Activated naive CD4-positive, alpha-beta T cell treated with anti-CD3 and anti-CD28 coated beads, Interleukin-2, amount 50 U/mL, for 24 hours (primary cell): ENCODE data around the gene ABCC5.
"Not testable (repeated sequence)": the region's sequence is repeated elsewhere in the genome, so short reads cannot be mapped to it uniquely, and the experiment has no call there.

ENCODE experiments used
- H3K27ac Mint-ChIP-seq: one replicate; pipeline ENCODE4 v1.8.0; 2021; ENCODE audit warnings: mild to moderate bottlenecking, mixed read lengths
- H3K27me3 Mint-ChIP-seq: one replicate; pipeline ENCODE4 v1.8.0; 2021; ENCODE audit warnings: mixed read lengths
- H3K36me3 Mint-ChIP-seq: one replicate; pipeline ENCODE4 v1.8.0; 2021; ENCODE audit warnings: mixed read lengths
- H3K4me1 Mint-ChIP-seq: one replicate; pipeline ENCODE4 v1.8.0; 2021; ENCODE audit warnings: mixed read lengths
- H3K4me3 Mint-ChIP-seq: one replicate; pipeline ENCODE4 v1.8.0; 2021; ENCODE audit warnings: mild to moderate bottlenecking, mixed read lengths
- H3K9me3 Mint-ChIP-seq: one replicate; pipeline ENCODE4 v1.8.0; 2021; ENCODE audit warnings: mixed read lengths

Gene ABCC5

DNA sequence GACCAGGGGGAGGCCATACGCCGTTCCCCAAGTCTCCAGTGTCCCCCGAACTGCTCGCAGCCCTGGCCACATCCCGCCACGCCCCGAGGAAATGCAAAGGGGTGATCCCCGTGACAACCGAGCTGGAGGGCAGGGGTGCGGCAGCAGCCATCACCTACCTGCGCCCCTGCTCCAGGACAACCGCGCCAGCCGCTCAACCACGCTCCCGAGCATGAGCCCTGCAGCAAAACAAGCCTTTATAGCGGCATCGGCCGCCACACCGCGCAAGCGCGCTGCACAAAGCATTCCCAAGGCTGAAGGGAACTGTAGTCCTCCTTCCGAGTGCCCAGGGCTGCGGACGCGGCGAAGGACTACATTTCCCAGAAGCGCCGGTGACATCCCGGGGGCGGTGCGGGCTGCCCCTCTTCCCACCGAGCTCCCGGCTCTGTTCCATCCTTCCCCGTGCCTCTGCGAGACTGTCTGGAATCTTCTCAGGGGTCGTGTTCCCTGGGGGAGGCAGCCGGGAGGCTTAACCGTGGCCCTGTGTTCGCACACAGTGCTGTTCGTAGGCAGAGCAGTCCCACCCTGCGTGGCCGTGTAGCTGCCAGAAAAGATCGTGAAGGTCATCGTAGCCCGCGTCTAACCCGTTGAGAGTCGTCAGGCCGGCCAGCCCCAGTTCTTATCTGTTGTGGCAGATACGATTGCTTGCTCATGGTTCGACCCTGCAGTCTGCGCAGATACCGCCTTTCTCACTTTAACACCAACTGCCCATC, at the start of gene ABCC5:
TSS of gene ABCC5 (minus strand) at position 213 of the 752 bp plus-strand sequence. CDS start 3,492 bp downstream, outside the sequence.
- peaks cover 5% of the 10 kb centered on the region for H3K27me3 Mint-ChIP-seq
- peaks cover 31% of the 10 kb centered on the region for H3K4me1 Mint-ChIP-seq
- no peaks in the 10 kb centered on the region for H3K9me3 Mint-ChIP-seq
- peak within 1 kb of the TSS; percentile 82 for H3K27ac Mint-ChIP-seq
- H3K36me3 Mint-ChIP-seq = peaks cover 4% of the 10 kb centered on the region
- peak within 1 kb of the TSS; percentile 99 for H3K4me3 Mint-ChIP-seq

- no peaks in the 10 kb centered on the region for H3K4me1 Mint-ChIP-seq
These were observed 48.5 kb upstream of the ABCC5 start for GRCh38 chr3:184066211-184066610.

GRCh38 chr3:184062637-184063036, 45.0 kb upstream of the ABCC5 start:
- Mint-ChIP-seq H3K4me3 (no peak overlapping the region), H3K36me3 (no peaks in the 10 kb centered on the region), H3K27me3 (no peaks in the 10 kb centered on the region), H3K9me3 (no peaks in the 10 kb centered on the region), H3K27ac (no peak overlapping the region), H3K4me1 (no peaks in the 10 kb centered on the region)

More at GRCh38 chr3:184066211-184066610, 48.5 kb upstream of the ABCC5 start:
- peaks cover 2% of the 10 kb centered on the region for H3K36me3 Mint-ChIP-seq
- no peak overlapping the region for H3K27ac Mint-ChIP-seq
- no peak overlapping the region for H3K4me3 Mint-ChIP-seq
- peaks cover 4% of the 10 kb centered on the region for H3K27me3 Mint-ChIP-seq
- peaks cover 7% of the 10 kb centered on the region for H3K9me3 Mint-ChIP-seq

GRCh38 chr3:184059424-184059823, 41.7 kb upstream of the ABCC5 start:
- Mint-ChIP-seq H3K27ac (no peak overlapping the region), H3K4me1 (no peaks in the 10 kb centered on the region), H3K9me3 (no peaks in the 10 kb centered on the region)

GRCh38 chr3:184058029-184058428, 40.3 kb upstream of the ABCC5 start:
- Mint-ChIP-seq H3K9me3 (no peaks in the 10 kb centered on the region), H3K27ac (no peak overlapping the region), H3K36me3 (no peaks in the 10 kb centered on the region), H3K27me3 (no peaks in the 10 kb centered on the region), H3K4me1 (no peaks in the 10 kb centered on the region), H3K4me3 (no peak overlapping the region)

More at GRCh38 chr3:184059424-184059823, 41.7 kb upstream of the ABCC5 start:
- Mint-ChIP-seq H3K36me3 (no peaks in the 10 kb centered on the region), H3K27me3 (no peaks in the 10 kb centered on the region), H3K4me3 (no peak overlapping the region)

DNA sequence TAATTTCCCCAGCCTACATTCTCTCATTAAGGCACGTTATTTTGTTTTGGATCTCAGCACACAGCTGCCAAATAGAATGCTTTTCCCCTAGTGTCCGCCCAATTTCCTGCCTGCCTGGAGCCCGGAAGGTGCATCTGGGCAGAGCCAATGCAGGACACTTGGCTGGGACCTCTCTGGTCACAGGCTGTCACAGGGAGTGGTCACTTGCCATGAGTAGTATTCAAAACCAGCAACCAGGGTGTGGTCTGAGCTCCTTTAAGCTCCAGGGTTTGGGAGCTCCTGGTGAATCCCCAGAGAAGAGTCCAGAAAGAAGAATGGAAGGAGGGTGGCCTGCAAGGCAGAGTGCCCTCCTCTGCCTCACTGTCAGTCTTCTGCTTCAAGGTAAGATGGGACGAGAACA, 35.1 kb upstream of the ABCC5 start, which contains the start of gene HTR3C:
TSS of gene HTR3C (plus strand) at position 281 of the 400 bp plus-strand sequence. CDS start at position 315, 34 bp downstream.
- Mint-ChIP-seq H3K4me3 (no peak within 1 kb of the TSS), H3K9me3 (no peaks in the 10 kb centered on the region), H3K36me3 (no peaks in the 10 kb centered on the region), H3K4me1 (no peaks in the 10 kb centered on the region), H3K27ac (no peak within 1 kb of the TSS), H3K27me3 (peaks cover 2% of the 10 kb centered on the region)

DNA sequence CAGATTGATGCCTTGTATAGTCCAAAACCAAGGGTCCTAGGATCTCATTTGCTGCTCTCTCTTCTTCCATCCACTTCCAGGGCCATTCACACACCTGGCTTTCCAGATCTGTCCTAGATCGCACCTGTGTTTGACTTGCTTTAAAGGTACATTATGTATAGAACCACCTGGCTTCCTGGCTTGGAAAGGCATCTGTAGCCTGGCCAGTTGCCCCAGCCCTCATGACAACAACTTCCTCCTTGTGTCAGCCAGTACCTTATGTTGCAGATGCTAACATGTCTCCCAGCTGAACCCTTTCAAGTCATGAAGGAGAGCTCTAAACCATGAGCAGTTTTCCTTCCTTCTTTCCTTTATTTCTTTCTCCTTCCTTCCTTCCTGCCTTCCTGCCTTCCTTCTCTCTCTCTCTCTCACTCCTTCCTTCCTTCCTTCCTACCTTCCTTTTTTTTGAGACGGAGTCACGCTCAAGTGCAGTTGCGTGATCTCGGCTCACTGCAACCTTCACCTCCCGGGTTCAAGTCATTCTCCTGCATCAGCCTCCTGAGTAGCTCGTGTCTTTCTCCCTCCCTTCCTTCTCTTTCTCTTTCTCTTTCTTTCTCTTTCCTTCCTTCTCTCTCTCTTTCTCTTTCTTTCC, 32.6 kb upstream of the ABCC5 start:
- Mint-ChIP-seq H3K4me1 (no peaks in the 10 kb centered on the region), H3K4me3 (no peak overlapping the region), H3K9me3 (no peaks in the 10 kb centered on the region), H3K36me3 (no peaks in the 10 kb centered on the region), H3K27ac (no peak overlapping the region), H3K27me3 (peaks cover 2% of the 10 kb centered on the region)

DNA sequence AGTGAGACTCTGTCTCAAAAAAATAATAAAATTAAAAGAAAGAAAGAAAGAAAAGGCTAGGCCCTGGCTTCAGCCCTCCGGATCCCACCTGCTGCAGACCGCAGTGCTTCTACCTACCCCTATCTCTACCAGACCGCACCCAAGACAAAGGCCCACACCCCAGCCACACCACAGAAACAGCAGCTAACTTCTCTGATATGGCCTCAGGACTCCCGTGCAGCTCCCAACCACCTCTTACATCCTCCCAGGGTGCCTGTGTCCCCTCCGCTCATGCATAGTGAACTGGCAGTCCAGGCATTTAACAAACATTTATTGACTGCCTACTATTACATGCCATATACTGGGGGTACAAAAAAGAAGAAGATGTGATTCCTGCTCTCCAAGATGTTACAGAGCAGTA, 28.3 kb upstream of the ABCC5 start:
- Mint-ChIP-seq H3K27ac (no peak overlapping the region), H3K27me3 (no peaks in the 10 kb centered on the region), H3K9me3 (no peaks in the 10 kb centered on the region), H3K4me1 (no peaks in the 10 kb centered on the region), H3K36me3 (no peaks in the 10 kb centered on the region), H3K4me3 (no peak overlapping the region)

DNA sequence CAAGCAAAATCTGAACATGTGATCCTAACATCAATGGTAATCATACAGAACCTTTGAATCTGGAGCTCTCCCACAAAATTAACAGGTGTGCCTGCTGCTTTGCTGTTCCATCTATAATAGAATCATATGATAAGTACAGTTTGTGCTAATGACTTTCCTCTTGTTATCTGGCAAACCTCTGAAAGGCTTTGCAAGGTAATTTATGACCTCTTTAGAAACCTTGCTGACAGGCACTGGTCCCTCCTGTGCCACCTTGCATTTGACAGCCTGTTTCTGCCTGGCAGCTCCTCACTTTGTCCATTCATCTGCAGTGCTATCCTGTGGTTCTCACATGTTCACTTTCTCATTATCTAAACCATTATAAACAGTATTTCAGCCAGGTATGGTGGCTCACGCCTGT, 24.9 kb upstream of the ABCC5 start:
- H3K27me3 Mint-ChIP-seq = no peaks in the 10 kb centered on the region
- H3K9me3 Mint-ChIP-seq = no peaks in the 10 kb centered on the region
- no peak overlapping the region for H3K4me3 Mint-ChIP-seq
- no peak overlapping the region for H3K27ac Mint-ChIP-seq
- no peaks in the 10 kb centered on the region for H3K4me1 Mint-ChIP-seq
- H3K36me3 Mint-ChIP-seq = no peaks in the 10 kb centered on the region

GRCh38 chr3:184040010-184040409, 22.3 kb upstream of the ABCC5 start:
- Mint-ChIP-seq H3K27me3 (no peaks in the 10 kb centered on the region), H3K4me3 (no peak overlapping the region), H3K27ac (no peak overlapping the region), H3K4me1 (no peaks in the 10 kb centered on the region), H3K36me3 (no peaks in the 10 kb centered on the region), H3K9me3 (no peaks in the 10 kb centered on the region)

DNA sequence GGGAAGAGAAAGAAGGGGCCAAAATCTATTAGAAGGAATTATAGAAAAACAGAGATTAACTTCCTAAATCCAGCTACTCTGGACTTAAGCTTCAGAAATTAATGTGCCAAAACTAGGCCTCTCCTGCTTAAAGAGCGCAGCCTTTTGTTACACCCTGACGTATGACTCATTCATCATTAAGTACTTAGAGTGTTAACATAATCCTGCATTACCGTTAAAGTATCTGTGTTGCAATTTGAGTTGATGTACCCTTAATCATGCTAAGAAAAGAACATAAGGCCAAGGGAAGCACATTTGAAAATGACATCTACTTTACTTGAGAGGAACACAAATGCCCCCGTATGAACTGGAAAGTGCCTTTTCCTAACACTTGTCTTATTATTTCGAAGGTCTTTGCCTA, 21.7 kb upstream of the ABCC5 start:
- Mint-ChIP-seq H3K9me3 (no peaks in the 10 kb centered on the region), H3K4me1 (no peaks in the 10 kb centered on the region), H3K4me3 (no peak overlapping the region), H3K36me3 (no peaks in the 10 kb centered on the region), H3K27me3 (no peaks in the 10 kb centered on the region), H3K27ac (no peak overlapping the region)

GRCh38 chr3:184038307-184038706, 20.6 kb upstream of the ABCC5 start:
- not testable (repeated sequence) for H3K9me3 Mint-ChIP-seq, H3K4me1 Mint-ChIP-seq, H3K4me3 Mint-ChIP-seq, H3K27me3 Mint-ChIP-seq, H3K27ac Mint-ChIP-seq, H3K36me3 Mint-ChIP-seq

GRCh38 chr3:184037816-184038215, 20.1 kb upstream of the ABCC5 start:
- Mint-ChIP-seq H3K9me3 (no peaks in the 10 kb centered on the region), H3K4me3 (no peak overlapping the region), H3K27me3 (peaks cover under 1% of the 10 kb centered on the region), H3K36me3 (no peaks in the 10 kb centered on the region), H3K4me1 (no peaks in the 10 kb centered on the region), H3K27ac (no peak overlapping the region)

GRCh38 chr3:184031187-184031792, 13.6 kb upstream of the ABCC5 start, which contains the start of gene HTR3D:
Gene HTR3D (plus strand): TSS chr3:184031742. CDS start chr3:184031742, 0 bp downstream.
- no peaks in the 10 kb centered on the region for H3K36me3 Mint-ChIP-seq
- no peaks in the 10 kb centered on the region for H3K4me1 Mint-ChIP-seq
- peaks cover 3% of the 10 kb centered on the region for H3K27me3 Mint-ChIP-seq
- H3K9me3 Mint-ChIP-seq = no peaks in the 10 kb centered on the region
- no peak within 1 kb of the TSS for H3K27ac Mint-ChIP-seq
- H3K4me3 Mint-ChIP-seq = no peak within 1 kb of the TSS

DNA sequence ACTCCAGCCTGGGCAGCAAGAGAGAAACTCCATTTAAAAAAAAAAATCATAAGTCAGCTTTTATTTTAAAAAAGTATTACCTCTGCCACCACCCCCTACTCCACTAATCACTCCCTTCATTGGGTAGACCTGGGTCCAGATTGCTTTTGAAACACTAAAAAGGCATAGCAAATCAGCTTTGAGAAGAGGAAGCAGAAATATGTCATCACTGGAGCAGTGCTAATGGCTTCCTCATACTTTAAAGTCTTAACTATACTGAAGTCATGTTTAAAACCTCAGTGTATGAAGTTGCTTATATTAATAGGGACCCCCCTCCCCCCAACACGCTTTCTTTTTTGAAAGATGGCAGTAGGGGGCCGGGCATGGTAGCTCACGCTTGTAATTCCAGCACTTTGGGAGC, 12.9 kb upstream of the ABCC5 start:
- H3K36me3 Mint-ChIP-seq = no peaks in the 10 kb centered on the region

DNA sequence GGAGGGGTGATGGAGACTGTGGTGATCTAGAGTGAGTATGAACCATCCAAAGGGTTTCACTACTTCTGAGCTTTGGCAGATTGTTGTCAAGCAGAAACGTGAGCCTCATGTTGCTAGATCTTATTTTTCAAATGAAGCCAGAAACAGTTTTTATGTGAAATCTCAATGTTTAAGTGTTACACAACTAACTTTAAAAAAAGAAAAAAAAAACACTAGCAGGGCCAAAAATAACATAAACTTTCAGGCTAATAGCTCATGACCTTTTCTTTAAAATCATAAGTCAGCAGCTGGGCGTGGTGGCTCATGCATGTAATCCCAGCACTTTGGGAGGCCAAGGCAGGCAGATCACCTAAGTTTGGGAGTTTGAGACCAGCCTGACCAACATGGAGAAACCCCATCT, 11.8 kb upstream of the ABCC5 start:
- no peaks in the 10 kb centered on the region for H3K9me3 Mint-ChIP-seq
- no peaks in the 10 kb centered on the region for H3K4me1 Mint-ChIP-seq
- no peak overlapping the region for H3K27ac Mint-ChIP-seq
- H3K4me3 Mint-ChIP-seq = no peak overlapping the region
- peaks cover 3% of the 10 kb centered on the region for H3K27me3 Mint-ChIP-seq
- no peaks in the 10 kb centered on the region for H3K36me3 Mint-ChIP-seq

More for the DNA sequence above, 12.9 kb upstream of the ABCC5 start:
- Mint-ChIP-seq H3K27me3 (peaks cover 3% of the 10 kb centered on the region), H3K4me1 (no peaks in the 10 kb centered on the region), H3K27ac (no peak overlapping the region), H3K9me3 (no peaks in the 10 kb centered on the region), H3K4me3 (no peak overlapping the region)
